LNCAP (cell line): Measurements from ENCODE around the gene CALN1.

ENCODE experiments used
- TF ChIP-seq, protein P1 (sequence below): fragments of 450-650 bp; IDR thresholded peaks from 2 replicates; pipeline ENCODE4 v1.5.1; 2017; ENCODE audit warnings: mild to moderate bottlenecking

Gene CALN1

DNA sequence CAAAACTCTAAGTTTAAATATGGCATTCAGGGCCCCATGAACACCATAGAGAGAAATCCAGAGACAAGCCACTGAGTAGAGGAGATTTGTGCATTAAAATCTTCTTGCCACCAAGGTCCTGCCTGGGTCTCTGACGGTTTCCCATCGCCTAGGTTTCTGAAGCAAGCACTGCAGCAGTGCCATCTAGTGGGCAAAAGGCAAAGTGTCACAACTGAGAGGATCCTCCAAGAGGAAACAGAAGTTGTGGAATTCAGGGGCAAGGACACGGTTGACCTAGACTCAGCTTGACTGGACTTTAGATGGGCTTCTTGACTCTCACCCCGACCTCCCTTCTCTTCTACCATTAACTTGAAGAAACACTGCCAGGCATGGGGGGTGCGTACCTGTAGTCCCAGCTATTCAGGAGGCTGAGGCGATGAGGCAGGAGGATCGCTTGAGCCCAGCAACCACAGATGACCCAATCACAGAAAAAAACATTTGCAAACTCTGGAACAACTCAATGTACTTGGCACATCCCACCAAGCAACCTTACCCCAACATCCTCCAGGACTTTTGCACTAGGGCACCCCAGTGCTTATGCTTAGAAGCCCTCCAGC, 676.1 kb downstream of the CALN1 start:
- TF ChIP-seq, protein P1, sequence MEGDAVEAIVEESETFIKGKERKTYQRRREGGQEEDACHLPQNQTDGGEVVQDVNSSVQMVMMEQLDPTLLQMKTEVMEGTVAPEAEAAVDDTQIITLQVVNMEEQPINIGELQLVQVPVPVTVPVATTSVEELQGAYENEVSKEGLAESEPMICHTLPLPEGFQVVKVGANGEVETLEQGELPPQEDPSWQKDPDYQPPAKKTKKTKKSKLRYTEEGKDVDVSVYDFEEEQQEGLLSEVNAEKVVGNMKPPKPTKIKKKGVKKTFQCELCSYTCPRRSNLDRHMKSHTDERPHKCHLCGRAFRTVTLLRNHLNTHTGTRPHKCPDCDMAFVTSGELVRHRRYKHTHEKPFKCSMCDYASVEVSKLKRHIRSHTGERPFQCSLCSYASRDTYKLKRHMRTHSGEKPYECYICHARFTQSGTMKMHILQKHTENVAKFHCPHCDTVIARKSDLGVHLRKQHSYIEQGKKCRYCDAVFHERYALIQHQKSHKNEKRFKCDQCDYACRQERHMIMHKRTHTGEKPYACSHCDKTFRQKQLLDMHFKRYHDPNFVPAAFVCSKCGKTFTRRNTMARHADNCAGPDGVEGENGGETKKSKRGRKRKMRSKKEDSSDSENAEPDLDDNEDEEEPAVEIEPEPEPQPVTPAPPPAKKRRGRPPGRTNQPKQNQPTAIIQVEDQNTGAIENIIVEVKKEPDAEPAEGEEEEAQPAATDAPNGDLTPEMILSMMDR = peak; percentile 84

DNA sequence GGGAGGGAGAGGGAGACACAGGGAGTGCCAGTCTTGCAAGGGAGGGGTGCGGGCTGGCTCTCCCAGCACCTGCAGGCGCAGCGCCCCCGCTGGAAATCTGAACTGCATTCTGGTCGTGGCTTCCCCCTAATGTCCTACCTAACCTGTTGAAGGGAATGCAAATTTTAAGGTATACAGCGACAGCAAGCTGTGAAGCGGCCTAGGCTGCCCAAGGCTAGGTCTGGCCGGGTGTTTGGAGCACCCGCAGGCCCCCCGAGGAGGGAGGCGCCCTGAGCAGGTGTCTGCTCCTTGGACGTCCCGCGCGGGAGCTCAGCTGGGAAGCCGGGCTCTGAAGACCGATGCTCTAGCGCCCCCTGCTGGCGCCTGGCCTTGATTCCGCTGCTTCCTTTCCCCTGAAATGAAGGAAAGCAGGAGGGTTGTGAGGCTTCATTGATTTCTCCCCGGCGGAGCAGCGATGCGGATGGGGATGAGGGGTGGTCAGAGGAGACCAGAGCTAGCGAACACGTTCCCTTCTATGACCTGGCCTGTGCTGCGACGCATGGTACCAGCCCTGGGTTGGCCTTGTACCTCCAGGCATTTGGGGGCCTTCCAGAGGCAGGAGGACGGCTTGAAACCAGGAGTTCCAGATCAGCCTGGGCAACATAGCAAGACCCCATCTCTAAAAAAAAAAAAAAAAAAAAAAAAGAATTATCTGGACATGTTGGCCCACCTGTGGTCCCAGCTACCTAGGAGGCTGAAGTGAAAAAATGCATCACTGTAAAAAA, 678.8 kb downstream of the CALN1 start:
- TF ChIP-seq, protein P1 = peak; percentile 88

DNA sequence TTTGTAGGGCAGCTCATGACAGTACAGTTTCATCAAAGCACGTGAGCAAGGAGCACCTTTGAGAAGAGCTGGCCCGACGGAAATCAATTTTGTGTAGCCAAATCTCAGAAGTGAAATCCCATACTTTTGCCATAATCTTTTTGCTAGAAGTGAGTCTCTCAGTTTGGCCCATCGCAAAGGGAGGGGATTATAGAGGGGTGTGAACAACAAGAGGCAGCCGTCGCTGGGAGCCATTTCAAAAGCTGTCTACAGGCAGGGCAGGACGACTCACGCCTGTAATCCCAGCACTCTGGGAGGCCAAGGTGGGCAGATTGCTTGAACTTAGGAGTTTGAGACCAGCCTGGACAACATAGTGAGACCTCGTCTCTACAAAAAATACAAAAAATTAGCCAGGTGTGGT, 680.4 kb downstream of the CALN1 start:
- TF ChIP-seq, protein P1 = no peak
